Tibial artery (tissue), 4 donors: ENCODE data around the gene APOL2.
A peak's percentile ranks its signal among the peaks of the same experiment; 100 is the strongest.

Source experiments
- DNase-seq, 2 donors: peaks; one replicate each; pipeline ENCODE4 v3.0.0-alpha.2; 2019
- H3K27ac ChIP-seq, 2 donors: fragments of 200-600 bp; sonication (generic) in 1 of 2; 1 replicate in 1 of 2; 2 replicates in 1 of 2; pipeline ENCODE4 v1.5.1; 2018 to 2019; ENCODE audit warnings: mild to moderate bottlenecking in 1 of 2
- H3K27me3 ChIP-seq, 2 donors: fragments of 200-600 bp; sonication (generic) in 1 of 2; one replicate each; pipeline versions ENCODE4 v1.5.1 to v1.6.0; 2016 to 2019
- H3K36me3 ChIP-seq, 3 donors: fragments of 200-600 bp; sonication (generic) in 2 of 3; one replicate each; pipeline ENCODE4 v1.5.1; 2016 to 2019; ENCODE audit warnings: mild to moderate bottlenecking in 2 of 3
- H3K4me1 ChIP-seq, 4 donors: fragments of 200-600 bp; sonication (generic) in 2 of 4; 1 replicate in 3 of 4; 2 replicates in 1 of 4; pipeline ENCODE4 v1.5.1; 2016 to 2019
- H3K4me3 ChIP-seq, 2 donors: fragments of 200-600 bp; sonication (generic) in 1 of 2; 1 replicate in 1 of 2; 2 replicates in 1 of 2; pipeline ENCODE4 v1.5.1; 2018 to 2019; ENCODE audit warnings: mild to moderate bottlenecking in 2 of 2
- H3K9me3 ChIP-seq, 3 donors: fragments of 200-600 bp; sonication (generic) in 1 of 3; one replicate each; pipeline ENCODE4 v1.5.1; 2016 to 2019
- intact Hi-C: fragments of 100-400 bp; cut with DNase I; formaldehyde crosslinking; loops from one replicate; pipeline ENCODE4 v1.15.0; 2023; ENCODE audit warnings: low total_unique reads
- TF ChIP-seq, protein P1 (sequence below), 2 experiments: fragments of 200-600 bp in 1 of 2; fragments of 450-650 bp in 1 of 2; IDR thresholded peaks; one replicate each; pipeline ENCODE4 v1.5.1; 2017 to 2019; ENCODE audit warnings: antibody characterized with exemption in 2 of 2, mild to moderate bottlenecking in 1 of 2, moderate library complexity in 1 of 2

The APOL2 gene

GRCh38 chr22:36182857-36183256 is 56.5 kb downstream of the APOL2 start:
- H3K4me3 ChIP-seq: no peak overlapping the region
- H3K36me3 ChIP-seq: no peaks in the 10 kb centered on the region
- H3K9me3 ChIP-seq: no peaks in the 10 kb centered on the region
- DNase-seq: no peak
- H3K27me3 ChIP-seq: no peaks in the 10 kb centered on the region
- intact Hi-C loops: no loop called here
- TF ChIP-seq, protein P1, sequence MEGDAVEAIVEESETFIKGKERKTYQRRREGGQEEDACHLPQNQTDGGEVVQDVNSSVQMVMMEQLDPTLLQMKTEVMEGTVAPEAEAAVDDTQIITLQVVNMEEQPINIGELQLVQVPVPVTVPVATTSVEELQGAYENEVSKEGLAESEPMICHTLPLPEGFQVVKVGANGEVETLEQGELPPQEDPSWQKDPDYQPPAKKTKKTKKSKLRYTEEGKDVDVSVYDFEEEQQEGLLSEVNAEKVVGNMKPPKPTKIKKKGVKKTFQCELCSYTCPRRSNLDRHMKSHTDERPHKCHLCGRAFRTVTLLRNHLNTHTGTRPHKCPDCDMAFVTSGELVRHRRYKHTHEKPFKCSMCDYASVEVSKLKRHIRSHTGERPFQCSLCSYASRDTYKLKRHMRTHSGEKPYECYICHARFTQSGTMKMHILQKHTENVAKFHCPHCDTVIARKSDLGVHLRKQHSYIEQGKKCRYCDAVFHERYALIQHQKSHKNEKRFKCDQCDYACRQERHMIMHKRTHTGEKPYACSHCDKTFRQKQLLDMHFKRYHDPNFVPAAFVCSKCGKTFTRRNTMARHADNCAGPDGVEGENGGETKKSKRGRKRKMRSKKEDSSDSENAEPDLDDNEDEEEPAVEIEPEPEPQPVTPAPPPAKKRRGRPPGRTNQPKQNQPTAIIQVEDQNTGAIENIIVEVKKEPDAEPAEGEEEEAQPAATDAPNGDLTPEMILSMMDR (IDR thresholded peaks at IDR 0.05): no peak
- peaks cover 0 to 3% (median 0%) of the 10 kb centered on the region in 4 donors for H3K4me1 ChIP-seq
- H3K27ac ChIP-seq: no peak overlapping the region

GRCh38 chr22:36182056-36182455 is 57.3 kb downstream of the APOL2 start:
- Histone ChIP-seq H3K27me3 (no peaks in the 10 kb centered on the region), H3K9me3 (no peaks in the 10 kb centered on the region), H3K4me3 (no peak overlapping the region), H3K27ac (no peak overlapping the region), H3K4me1 (peaks cover 0 to 3% (median 0%) of the 10 kb centered on the region in 4 donors), H3K36me3 (no peaks in the 10 kb centered on the region)
- TF ChIP-seq, protein P1 (IDR thresholded peaks at IDR 0.05): no peak
- DNase-seq: no peak
- intact Hi-C loops: no loop called here

- H3K27ac ChIP-seq: no peak overlapping the region
- TF ChIP-seq, protein P1 (IDR thresholded peaks at IDR 0.05): no peak
- peaks cover 0 to 3% (median 0%) of the 10 kb centered on the region in 4 donors for H3K4me1 ChIP-seq
- H3K27me3 ChIP-seq: no peaks in the 10 kb centered on the region
- H3K9me3 ChIP-seq: no peaks in the 10 kb centered on the region
- no peaks in the 10 kb centered on the region for H3K36me3 ChIP-seq
- no peak for DNase-seq
- intact Hi-C loops: loop anchor here (2.0 kb wide), 1 partner anchor 36 kb away; no protein-coding TSS in a partner anchor
- no peak overlapping the region for H3K4me3 ChIP-seq
Observed at GRCh38 chr22:36180928-36181327, 58.4 kb downstream of the APOL2 start.

- Histone ChIP-seq H3K36me3 (no peaks in the 10 kb centered on the region), H3K4me3 (no peak overlapping the region), H3K27me3 (no peaks in the 10 kb centered on the region), H3K9me3 (no peaks in the 10 kb centered on the region), H3K27ac (no peak overlapping the region), H3K4me1 (peaks cover 0 to 3% (median 0%) of the 10 kb centered on the region in 4 donors)
- peak; percentile 89 to 91 for DNase-seq
- TF ChIP-seq, protein P1 (IDR thresholded peaks at IDR 0.05): peak; percentile 89 to 94
- intact Hi-C loops: loop anchor here (2.0 kb wide), 1 partner anchor 35 kb away; no protein-coding TSS in a partner anchor
Observed at GRCh38 chr22:36180038-36180880, 59.1 kb downstream of the APOL2 start.

DNA sequence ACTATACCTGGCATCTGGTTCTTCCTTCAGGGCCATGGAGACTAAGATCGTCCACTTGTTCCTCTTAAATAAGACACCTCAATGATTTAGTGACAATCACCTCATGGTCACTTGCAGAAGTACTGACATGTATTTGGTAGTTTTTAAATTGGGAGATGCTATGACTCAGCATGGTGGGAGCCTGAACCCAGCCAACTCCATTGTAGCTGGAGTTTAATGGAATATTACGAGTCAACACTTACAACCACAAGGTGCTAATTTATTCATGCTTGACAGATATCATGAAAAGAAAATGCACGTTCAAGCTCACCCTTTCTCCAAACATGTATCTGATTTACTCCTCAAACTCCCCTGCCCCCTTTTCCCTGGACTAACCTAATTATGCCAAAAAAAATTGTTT is 62.2 kb downstream of the APOL2 start:
- Histone ChIP-seq H3K27ac (no peak overlapping the region), H3K4me3 (no peak overlapping the region), H3K4me1 (no peaks in the 10 kb centered on the region), H3K27me3 (no peaks in the 10 kb centered on the region), H3K9me3 (no peaks in the 10 kb centered on the region), H3K36me3 (no peaks in the 10 kb centered on the region)
- intact Hi-C loops: no loop called here
- TF ChIP-seq, protein P1 (IDR thresholded peaks at IDR 0.05): no peak
- DNase-seq: no peak
